SK-N-DZ (cell line): ENCODE measurements around the gene CHRNA4.

Source experiments
- DNase-seq: peaks from one replicate; pipeline ENCODE4 v3.0.0-alpha.2; 2015; ENCODE audit warnings: low spot score
- small RNA-seq, 2 experiments: library from RNA; depleted of rRNA; stranded (forward); fragments of <200 nt; gene quantifications; one replicate each; pipeline ENCODE3, GENCODE V24; 2014

The CHRNA4 gene

GRCh38 chr20:63293871-63294535, 67.1 kb downstream of the CHRNA4 start:
- no peak for DNase-seq

GRCh38 chr20:63293456-63293855, 67.7 kb downstream of the CHRNA4 start:
- DNase-seq: no peak

Small RNA genes lying within 50 kb of the gene (small RNA-seq; reads per million reads assigned to genes)
- gene RNU6-994P: 0.10 to 0.35 reads per million in 2 experiments
